CD4-positive, alpha-beta T cell treated with Interleukin-15 for 1 hour (primary cell): ENCODE measurements around the gene CXCL12.

Source experiments
- DNase-seq: peaks from one replicate; pipeline ENCODE4 v3.0.0-alpha.2; 2020

Gene CXCL12

DNA sequence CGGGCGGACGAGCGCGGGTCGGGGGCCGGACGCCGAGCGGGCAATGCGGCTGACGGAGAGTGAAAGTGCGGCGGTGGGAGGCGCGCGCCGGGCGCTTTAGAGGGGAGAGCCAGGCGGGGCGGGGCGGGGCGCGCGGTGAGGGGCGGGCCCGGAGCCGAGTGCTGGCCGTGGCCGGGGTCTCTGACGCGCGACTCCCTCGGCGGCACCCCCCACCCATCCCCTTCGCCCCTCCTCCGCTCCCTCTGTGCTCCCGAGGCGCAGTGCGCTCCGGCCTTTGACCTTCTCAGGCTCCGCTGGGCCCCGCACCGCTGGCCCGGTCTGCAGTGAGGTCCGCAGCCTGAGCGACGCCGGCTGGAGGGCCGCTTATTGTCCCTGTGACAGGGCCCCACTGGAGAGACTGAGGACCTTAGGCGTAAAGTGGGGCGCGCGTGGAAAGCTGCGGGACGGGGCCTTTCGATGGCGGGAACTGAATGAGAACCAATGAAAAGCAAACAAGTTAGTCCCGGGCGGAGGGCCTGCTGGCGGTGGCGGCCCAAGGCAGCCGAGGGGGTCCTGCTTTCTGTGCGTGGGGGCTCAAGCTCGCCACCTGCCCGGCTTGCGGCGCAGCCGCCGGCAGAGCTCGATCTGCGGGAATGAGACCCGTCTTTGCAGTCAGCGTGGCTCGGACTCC lies at the start of gene CXCL12:
Gene CXCL12 (minus strand): TSS at position 72 of the 670 bp plus-strand sequence. CDS start 92 bp downstream, outside the sequence.
- no peak for DNase-seq

DNA sequence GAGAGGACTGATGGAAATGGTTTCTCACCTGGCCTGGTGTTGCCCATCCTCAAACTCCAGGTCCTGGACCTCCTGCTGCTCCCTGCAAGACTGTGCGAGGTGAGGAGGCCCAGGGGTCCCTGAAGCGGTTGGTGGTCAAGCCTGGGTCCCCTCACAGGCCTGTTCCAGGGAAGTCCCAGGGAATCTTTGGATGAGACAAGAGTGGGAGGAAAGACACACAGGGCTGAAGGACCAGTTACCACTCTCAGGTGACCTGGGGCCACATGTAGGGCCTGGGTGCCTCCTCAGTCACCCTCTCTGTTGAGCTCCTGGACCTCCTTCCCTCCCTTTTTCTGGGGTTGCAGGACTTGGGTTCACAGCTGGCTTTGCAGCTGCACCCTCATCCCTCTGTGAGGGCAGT lies 42.6 kb upstream of the CXCL12 start:
- DNase-seq: no peak

DNA sequence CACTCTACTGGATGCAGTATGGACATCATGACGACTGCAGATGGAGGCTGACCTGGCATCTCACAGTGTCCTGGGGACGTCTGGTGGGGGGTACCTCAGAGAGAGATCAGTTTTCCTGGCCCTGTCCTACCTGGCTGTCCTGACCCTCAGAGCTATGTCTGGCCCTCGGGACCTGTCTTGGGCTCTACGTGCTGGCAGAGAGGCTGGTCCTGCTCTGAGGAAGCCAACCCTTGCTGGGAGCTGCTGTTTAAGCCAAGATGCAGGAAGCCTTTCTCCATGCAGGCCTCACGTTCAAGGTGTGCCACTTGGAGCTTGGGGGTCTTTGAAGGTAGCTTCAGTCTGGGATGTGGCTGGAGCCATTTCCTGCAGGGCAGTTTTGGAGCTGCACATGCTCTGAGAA lies 42.1 kb upstream of the CXCL12 start:
- no peak for DNase-seq

DNA sequence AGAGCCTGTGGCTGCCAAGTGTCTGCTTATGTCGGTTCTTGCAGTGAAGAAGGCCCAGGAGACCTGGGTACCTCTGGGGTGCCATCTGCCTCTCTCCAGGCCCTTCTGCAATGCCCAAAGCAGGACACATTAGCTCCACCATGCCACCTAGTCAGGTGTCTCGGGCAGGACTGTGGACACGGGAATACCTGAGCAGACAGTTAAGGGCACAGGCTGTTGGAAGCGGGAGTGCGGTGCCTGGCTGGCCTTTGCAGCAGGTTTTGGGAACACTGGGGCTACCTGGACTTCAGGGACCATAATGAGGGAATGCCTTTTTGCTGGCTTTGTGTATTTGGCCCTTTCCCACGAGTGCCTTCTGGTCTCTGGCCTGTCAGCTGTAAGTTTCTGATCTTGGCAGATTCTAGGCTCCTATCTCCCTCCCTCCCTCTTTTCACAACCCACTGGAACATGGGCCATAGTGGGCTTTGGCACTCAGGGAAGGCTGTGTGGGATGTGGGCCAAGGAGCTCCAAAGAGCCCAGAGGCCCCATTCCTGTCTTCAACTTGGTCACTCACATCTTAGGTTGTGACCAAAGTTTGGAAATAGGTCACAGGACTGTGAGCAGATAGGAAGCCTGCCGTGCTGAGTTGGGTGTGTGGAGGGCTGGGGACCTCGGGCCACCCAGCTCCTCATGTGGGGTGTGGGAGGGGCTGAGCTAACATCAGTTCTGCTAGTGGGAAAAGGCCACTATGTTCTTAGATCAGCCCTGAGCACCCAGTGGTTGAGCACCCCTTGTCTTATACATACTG lies 41.5 kb upstream of the CXCL12 start:
- no peak for DNase-seq

DNA sequence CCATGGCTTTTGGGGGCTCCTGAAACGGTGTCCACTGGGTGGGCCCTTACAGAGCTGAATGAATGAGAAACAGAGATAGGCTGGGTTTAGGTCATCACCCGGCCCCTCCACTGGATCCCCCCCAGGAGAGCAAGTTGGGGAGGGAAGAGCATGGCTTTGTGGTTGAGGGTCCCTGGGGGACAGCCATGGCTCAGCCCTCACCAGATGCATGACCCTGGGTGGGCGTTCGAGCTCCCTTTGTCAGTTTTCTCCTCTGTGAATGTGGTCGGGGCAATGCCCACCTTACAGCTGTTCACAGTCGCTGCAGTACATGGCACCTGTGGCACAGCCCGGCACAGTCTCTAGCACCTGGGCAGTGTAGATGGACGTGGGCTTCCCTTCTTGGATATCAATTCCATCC lies 40.6 kb upstream of the CXCL12 start:
- DNase-seq: no peak

DNA sequence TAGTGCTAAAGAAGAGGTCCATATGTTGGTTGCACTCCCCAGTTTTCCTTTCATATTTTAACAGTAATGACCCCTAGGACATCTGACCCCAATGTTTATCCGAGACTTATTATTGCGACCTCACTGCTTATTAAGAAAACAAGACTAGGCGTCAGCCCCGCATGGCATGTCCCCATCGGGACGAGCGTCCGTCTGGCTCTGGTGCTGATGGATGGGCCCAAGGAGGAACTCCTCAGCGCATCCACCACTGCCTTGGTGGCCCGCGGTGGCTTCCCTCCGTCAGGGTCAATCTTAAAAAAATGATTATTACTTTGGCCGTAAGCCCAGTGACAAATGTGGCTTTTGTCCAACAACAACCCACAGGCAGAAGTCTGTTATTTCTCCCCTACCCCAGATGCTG lies 40.1 kb upstream of the CXCL12 start:
- DNase-seq: no peak

DNA sequence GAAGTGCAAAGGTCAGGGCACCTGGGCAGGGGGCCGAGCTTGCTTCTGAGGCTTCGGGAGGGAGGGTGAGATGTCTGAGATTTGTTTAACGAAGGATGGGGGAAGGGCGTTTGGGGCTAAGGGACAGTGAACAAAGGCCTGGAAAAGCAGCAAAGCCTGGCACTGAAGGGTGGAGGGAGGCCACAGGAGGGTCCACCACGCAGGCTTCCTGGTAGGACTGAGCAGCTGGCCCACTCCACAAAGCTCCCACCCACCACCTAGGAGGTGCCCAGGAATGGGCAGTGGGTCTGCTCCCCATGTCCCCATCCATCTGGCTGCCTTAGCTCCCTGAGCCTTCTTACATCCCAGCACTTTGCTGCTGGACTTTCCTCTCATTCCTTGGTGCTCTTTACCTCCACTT lies 39.4 kb upstream of the CXCL12 start:
- DNase-seq: no peak

DNA sequence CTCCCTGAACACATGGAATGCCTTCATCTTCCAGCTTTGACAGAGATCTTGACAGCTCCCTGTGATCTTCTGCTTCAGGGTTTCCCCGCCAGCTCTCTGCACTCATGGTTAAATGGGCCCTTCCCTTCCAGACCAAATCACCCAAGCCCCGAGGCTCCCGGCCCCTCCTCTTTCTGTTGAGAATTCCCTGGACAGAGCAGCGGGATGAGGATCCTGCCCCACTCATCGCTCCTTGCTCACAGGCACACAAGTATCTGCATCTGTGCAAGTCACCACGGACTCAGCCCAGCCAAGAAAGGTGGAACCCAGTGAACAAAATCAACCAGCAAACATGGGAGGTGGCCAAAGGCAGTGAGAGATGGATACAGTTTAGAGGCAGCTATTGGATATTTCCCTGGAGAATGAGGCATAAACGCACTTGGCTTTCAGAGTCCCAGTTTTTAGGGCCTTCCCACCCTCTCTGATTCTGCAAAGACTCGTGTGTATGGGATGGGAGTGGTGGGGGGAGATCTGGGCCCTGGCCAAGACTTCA lies 37.7 kb upstream of the CXCL12 start:
- DNase-seq: no peak

DNA sequence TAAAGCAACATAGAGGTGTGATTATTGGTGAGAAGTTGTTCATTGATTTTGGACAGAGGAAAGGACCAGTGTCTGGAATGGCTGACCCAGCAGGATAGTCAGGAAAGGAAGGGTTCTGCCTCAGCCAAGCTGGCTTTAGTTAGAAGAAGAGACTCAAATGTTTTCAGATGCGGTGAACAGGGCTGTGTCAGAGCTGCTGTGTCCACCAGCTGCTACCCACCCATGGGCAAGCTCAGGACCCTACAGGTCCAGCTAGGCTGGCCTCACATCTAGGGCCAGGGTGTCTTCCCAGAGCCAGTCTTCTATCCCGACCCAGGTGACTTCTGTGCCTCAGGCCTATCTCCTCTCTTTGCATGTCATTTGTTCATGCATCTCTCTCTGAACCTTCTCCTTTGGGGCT lies 37.3 kb upstream of the CXCL12 start:
- DNase-seq: no peak

DNA sequence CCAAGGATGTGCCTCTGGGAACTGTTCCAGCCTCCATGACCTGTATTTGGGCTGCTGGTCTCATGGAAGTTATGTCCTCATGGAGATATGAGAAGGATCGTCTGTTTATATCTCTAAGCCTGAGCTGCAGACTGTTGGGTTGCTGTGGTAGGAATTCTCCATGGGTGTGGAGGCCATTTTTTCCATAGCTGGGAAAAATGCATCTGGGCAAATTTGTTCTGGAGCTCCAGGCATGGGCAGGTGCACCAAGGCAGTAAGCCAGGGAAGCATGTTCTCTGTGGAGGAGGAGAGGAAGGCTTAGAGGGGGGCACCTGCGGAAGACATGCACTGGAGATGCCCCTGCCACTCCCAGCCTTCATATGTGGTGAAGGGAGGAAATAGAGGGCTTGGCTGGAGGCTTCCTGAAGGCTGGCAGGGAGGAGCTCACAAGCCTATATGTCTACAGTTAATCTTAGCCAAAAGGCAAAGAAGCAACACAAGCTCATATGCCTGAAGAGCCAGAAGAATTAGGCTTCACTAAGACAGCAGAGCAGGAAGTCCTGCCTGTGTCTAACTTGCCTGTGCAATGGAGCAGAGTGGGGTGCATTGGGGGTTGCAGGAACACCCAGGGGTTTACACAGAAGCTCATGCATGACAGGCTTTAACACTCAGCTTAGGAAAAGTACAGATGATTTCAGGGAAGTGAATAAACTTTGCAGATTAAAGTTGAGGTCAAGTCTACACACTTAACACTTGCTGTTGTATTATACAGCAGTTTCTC lies 35.1 kb upstream of the CXCL12 start:
- DNase-seq: no peak

DNA sequence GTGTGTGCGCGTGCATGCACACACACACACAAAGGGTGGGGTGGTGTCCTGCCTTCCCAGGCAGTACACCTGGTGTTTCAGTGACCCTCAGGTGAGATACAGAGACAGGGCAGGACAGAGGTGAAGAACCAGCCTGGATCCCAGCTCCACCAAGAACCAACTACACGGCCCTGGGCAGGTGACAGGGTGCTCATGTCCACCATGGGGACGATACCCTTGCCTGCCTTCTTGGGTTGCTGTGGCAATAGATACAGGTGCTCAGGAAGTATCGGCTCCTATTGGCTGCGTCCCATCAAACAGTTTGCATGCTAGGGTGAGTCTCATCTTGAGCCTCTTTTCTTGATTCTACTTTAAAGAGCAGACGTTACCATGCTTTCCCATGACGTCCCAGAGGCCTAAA lies 33.7 kb upstream of the CXCL12 start:
- no peak for DNase-seq

DNA sequence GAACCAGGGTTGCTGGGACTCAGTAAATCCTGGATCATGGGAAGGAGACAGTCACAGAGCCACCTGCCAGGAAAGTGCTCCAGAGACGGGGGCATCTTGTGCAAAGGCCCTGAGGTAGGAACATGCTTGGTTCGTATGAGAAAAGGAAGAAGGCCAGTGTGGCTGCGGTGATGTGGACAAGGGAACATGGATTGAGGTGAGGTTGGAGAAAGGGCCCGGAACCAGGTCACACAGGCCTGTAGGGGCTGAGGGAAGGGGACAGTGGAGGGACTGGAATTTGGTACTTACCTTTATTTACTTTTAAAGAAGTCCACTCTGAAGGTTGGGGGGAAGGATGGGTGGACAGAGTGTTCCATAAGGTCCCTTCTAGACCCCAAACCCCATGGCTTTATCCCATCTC lies 32.9 kb upstream of the CXCL12 start:
- no peak for DNase-seq

DNA sequence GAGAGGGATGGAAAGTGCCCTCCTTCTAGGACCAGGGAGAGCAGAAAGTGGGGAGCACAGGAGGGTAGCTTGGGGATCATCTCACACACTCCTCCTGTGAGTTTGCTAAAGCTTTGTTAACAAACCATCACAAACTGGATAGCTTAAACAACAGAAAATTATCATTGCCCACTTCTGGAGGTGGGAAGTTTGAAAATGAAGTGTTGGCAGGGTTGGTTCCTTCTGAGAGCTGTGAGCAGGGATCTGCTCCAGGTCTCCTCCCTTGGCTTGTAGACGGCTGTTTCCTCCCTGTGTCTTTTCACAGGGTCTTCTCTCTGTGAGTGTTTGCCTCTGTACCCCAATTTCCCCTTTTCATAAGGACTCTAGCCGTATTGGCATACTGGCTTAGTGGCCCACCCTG lies 32.0 kb upstream of the CXCL12 start:
- DNase-seq: no peak

DNA sequence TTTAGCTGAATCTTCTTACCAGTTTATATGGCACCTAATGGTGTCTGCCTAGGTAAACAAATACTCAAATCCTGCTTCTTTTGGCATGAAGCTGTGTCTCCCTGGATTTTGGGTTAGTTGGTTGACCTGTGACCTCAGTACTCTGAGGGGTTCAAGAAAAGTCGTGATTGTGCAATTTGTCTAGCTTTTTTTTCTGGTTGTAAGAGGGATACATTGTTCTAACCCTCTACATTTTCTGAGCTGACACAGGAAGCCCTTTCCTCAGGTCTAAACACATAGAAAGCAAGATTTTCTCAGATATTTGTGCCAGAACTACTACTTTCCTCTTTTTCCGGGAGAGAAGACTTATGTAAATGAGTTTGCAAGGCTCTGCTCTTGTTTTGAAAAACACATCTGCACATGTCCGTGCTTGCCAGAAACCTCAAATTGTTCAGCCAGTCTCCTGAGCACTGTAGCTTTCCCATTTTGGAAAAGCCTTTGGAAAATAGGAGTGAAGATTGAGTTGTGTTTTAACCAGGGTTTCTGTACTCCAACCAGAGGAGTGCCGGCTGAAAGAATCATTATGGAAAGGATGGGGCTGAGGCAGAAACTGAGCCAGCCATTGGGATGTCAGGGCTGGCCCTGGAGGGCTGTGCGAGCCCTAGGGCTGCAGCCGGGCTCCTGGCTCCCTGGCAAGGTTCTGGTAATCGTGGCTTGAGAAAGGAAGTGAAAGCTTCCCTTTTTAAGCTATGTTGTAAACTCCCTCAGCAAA lies 31.3 kb upstream of the CXCL12 start:
- no peak for DNase-seq

DNA sequence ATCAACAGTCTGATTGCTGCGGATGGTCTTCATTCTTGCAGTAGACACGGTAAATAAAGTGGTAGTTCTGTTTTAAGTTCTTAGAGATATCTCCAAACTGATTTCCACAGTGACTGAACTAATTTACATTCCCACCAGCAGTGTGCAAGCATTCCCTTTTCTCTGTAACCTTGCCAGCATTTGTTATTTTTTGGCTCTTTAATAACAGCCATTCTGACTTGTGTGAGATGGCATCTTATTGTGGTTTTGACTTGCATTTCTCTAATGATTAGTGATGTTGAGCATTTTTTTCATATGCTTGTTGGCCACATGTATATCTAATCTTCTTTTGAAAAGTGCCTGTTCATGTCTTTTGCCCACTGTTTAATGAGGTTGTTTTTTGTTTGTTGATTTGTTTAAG lies 30.2 kb upstream of the CXCL12 start:
- DNase-seq: no peak

DNA sequence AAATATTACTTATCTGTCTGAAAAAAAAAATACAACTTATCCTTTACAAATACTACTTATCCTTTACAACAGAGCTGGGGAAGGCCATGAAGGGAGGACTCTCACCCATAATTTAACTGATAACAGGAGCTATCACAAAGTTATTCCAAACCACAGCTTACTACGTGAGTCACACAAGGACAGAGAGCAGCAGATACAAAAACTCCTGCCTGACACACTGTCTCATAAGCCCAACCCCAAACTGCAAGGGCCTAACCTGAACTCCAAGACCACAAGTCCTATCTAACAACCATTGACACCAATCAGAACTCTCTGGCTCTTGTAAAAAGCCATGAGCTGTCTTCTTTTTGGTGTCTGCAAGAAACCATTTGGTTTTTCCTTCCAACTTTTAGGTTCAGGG lies 28.5 kb upstream of the CXCL12 start:
- no peak for DNase-seq

DNA sequence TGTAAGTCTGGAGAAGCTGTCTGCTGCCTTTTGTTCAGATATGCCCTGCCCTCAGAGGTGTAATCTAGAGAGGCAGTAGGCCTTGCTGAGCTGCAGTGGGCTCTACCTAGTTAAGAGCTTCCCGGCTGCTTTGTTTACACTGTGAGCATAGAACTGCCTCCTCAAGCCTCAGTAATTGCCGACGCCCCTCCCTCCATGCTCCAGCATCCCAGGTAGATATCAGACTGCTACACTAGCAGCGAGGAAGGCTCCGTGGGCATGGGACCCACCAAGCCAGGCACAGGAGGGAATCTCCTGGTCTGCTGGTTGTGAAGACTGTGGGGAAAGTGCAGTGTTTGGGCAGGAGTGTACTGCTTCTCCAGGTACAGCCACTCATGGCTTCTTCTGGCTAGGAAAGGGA lies 26.4 kb upstream of the CXCL12 start:
- DNase-seq: no peak

DNA sequence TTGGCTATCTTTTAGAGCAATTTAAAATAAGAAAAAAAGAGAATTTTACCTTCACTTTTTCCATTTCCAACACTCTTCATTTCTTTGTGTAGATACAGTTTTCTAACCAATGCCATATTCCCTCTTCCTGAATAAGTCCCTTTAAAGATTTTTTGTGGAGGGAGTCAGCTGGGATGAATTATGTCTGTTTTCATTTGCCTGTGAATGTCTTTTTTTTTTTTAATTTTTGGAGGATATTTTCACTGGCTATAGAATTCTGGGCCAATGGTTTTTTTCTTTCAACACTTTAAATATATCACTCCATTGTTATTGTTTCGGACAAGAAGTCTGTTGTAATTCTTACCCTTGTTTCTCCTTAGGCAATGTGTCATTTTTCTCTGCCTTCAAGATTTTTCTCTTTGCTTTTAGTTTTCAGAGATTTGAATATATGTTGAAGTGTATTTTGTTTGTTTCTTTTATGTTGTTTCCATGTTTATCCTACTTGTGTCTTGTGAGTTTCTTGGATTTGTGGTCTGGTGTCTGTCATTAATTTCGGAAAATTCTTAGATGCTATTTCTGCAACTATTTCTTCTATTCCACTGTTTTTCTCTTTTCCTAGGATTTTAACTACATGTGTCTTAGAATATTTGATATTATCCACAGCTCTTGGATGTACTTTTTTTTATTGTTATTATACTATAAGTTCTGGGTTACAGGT lies 20.0 kb upstream of the CXCL12 start:
- no peak for DNase-seq

DNA sequence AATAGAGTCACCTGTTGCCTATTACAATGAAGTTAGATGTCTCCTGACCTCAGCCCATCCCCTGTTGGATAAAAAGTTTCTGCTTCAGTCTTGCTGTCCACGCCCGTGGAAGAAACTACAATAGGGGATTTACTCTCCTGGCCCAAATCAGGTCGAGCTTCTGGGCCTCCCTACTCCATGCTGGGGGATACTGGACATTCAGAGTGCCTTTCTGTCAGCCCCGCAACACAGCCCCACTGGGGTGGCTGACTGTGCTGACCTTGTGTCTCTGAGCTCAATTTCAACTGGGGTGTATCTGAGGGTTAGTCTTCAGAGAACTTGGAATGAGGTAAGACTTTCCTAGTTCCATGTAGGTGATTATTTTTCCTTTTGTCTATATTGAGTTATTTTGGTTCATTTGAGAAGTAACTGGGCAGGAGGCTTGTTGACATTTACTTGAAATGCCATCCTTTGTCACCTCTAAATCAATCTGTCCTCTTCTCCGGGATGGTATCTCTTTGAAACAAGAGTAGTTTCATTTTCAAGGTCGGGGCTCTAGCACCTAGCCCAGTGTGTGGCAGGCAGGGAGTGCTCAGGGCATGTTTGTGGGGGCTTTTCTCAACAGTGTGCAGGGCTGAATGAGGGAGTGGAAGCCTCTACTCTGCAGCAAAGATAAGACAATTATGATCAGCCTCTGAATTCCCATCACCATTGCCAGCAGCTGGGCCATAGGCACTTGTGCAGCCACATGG lies 17.7 kb upstream of the CXCL12 start:
- no peak for DNase-seq

DNA sequence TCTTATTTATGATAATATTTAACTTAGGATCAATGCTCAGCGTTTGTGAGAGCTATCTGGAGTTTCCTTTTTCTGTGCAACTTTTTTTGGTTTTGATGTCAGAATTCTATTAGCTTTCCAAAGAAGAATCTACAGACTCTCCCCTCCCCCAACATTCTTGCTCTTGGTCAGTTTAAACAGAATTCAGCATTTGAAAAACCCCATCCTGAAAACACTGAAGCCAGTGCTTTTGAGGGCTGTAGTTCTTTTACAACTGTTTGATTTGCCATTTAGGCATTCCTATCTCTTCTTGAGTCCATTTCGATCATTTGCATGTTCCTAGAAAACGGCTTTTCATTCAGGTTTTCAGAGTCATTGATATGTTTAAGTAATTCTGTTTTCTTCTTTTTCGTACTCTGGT lies 15.6 kb upstream of the CXCL12 start:
- no peak for DNase-seq

DNA sequence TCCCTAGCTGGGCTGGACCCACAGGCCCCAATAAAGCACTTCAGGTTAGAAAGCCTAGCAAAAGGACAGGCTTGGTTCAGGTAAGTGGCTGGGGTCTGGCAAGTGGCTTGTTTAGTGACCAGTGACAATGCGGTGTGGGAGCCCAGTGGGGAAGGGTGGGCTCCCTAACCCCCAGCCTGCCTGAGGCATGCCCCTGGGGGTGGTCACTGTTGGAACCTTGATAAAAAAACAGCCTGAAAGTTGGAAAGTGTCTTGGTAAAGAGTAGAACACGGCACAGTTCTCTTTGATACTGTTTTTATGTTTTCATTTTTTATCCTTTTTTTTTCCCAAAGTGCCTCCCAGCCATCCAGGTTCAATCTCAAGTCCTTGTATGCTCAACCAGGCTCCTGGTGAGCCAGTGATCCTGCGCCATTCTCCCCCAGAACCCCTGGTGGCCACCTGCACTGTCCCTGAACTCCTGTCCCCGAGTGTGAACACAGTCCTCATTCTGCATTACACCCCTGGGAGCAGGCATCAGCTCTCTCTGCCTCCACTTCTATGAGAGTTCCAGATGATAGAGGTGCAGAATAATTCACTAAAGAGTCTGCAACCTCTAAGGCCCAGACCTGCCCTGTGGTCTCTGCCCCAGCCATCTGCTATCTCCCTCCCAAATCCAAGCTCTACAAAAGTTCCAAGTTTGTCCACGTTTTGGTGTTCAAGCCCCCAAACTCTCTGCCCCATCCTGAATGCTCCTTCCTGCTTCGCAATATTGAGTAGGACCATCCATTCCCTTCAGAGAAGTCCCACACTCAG lies 15.0 kb upstream of the CXCL12 start:
- no peak for DNase-seq
